MM.1S (cell line): ENCODE measurements around the gene TTYH3.

Experiments used
- EZH2 ChIP-seq: fragments of 300-600 bp; sonication (generic); optimal IDR thresholded peaks from 2 replicates; pipeline ENCODE3; 2017; ENCODE audit warnings: low read depth, mild to moderate bottlenecking, antibody characterized with exemption, low read length, mixed read lengths
- EZH2phosphoT487 ChIP-seq: fragments of 300-600 bp; sonication (generic); IDR thresholded peaks from 2 replicates; pipeline ENCODE4 v1.6.1; 2018; ENCODE audit warnings: antibody characterized with exemption, low read length
- TF ChIP-seq, protein P1 (sequence below): fragments of 300-600 bp; sonication (generic); IDR thresholded peaks from 2 replicates; pipeline ENCODE4 v1.5.1; 2016; ENCODE audit warnings: antibody characterized with exemption, low read length, mixed read lengths

DNA sequence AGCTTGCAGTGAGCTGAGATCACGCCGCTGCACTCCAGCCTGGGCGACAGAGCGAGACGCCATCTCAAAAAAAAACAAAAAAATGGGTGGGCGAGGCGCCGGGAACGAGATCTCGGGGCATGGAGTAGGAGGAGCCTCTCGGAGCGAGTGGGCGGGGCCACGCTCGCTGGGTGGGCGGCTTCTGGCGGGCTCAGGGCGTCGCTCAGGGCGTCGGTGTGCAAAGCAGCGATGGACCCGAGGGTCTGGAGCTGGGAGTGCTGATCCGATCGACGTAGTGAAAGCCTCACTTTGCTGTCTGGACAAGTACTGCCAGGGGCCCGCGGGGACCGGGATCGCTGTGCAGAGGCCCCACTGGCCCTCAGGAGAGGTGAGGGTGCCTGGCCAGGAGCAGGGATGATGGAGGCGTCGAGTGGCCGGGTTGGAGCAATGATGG is 33.6 kb downstream of the TTYH3 start:
- TF ChIP-seq, protein P1, sequence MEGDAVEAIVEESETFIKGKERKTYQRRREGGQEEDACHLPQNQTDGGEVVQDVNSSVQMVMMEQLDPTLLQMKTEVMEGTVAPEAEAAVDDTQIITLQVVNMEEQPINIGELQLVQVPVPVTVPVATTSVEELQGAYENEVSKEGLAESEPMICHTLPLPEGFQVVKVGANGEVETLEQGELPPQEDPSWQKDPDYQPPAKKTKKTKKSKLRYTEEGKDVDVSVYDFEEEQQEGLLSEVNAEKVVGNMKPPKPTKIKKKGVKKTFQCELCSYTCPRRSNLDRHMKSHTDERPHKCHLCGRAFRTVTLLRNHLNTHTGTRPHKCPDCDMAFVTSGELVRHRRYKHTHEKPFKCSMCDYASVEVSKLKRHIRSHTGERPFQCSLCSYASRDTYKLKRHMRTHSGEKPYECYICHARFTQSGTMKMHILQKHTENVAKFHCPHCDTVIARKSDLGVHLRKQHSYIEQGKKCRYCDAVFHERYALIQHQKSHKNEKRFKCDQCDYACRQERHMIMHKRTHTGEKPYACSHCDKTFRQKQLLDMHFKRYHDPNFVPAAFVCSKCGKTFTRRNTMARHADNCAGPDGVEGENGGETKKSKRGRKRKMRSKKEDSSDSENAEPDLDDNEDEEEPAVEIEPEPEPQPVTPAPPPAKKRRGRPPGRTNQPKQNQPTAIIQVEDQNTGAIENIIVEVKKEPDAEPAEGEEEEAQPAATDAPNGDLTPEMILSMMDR: no peak
- TF ChIP-seq EZH2 (no peak), EZH2phosphoT487 (no peak)
